Mesenchymal stem cell (in vitro differentiated cells and primary cell): Measurements from ENCODE around the gene PHF13.
A peak's percentile ranks its signal among the peaks of the same experiment; 100 is the strongest.
"Not testable (repeated sequence)": the region's sequence is repeated elsewhere in the genome, so short reads cannot be mapped to it uniquely, and the experiment has no call there.

ENCODE experiments used
- DNase-seq: peaks from one replicate; pipeline ENCODE4 v3.0.0-alpha.2; 2013
- H2AFZ ChIP-seq: one replicate; pipeline ENCODE4 v1.6.1; 2013; ENCODE audit warnings: low read depth, mild to moderate bottlenecking, control low read depth, inconsistent platforms, low read length, moderate library complexity
- H2AK5ac ChIP-seq: 2 replicates; pipeline ENCODE4 v1.6.1; 2013; ENCODE audit warnings: low read length, moderate library complexity, mild to moderate bottlenecking, inconsistent platforms; ENCODE audit not compliant: severe bottlenecking
- H2BK120ac ChIP-seq: one replicate; pipeline ENCODE4 v1.6.1; 2013; ENCODE audit warnings: low read depth, mild to moderate bottlenecking, inconsistent platforms, low read length, moderate library complexity
- H2BK12ac ChIP-seq, 2 experiments: one replicate each; pipeline ENCODE4 v1.6.1; 2013; ENCODE audit warnings: inconsistent platforms in 2 of 2, low read length in 2 of 2, mild to moderate bottlenecking in 2 of 2, moderate library complexity in 2 of 2, control low read depth in 1 of 2
- H2BK15ac ChIP-seq: one replicate; pipeline ENCODE4 v1.6.1; 2013; ENCODE audit warnings: mild to moderate bottlenecking, low read depth, inconsistent platforms; ENCODE audit not compliant: poor library complexity, severe bottlenecking
- H2BK5ac ChIP-seq: 2 replicates; pipeline ENCODE4 v1.6.1; 2013; ENCODE audit warnings: low read depth, mild to moderate bottlenecking, low read length, control low read depth, inconsistent platforms; ENCODE audit not compliant: poor library complexity, severe bottlenecking
- H3K14ac ChIP-seq, 2 experiments: one replicate each; pipeline ENCODE4 v1.6.1; 2013; ENCODE audit warnings: inconsistent platforms in 2 of 2, low read length in 2 of 2, control low read depth in 1 of 2, mild to moderate bottlenecking in 1 of 2, moderate library complexity in 1 of 2
- H3K18ac ChIP-seq, 2 experiments: one replicate each; pipeline ENCODE4 v1.6.1; 2013; ENCODE audit warnings: inconsistent platforms in 2 of 2, low read length in 2 of 2, control low read depth in 1 of 2, low read depth in 1 of 2, mild to moderate bottlenecking in 1 of 2
- H3K23ac ChIP-seq, 2 experiments: one replicate each; pipeline ENCODE4 v1.6.1; 2013; ENCODE audit warnings: inconsistent platforms in 2 of 2, low read length in 2 of 2, mild to moderate bottlenecking in 2 of 2, moderate library complexity in 2 of 2, control low read depth in 1 of 2
- H3K27ac ChIP-seq: 2 replicates; pipeline ENCODE4 v1.5.1; 2013; ENCODE audit warnings: mild to moderate bottlenecking, moderate library complexity, low read length, control low read depth, inconsistent platforms; ENCODE audit not compliant: poor library complexity, severe bottlenecking
- H3K27me3 ChIP-seq, 2 experiments: 2 replicates each; pipeline versions ENCODE4 v1.6.1 to v1.7.0; 2013; ENCODE audit warnings: low read length in 2 of 2, mild to moderate bottlenecking in 2 of 2, moderate library complexity in 2 of 2, control low read depth in 1 of 2, inconsistent platforms in 1 of 2; ENCODE audit not compliant: control insufficient read depth in 1 of 2, insufficient read depth in 1 of 2
- H3K36me3 ChIP-seq, 2 experiments: 2 replicates each; pipeline versions ENCODE4 v1.6.1 to v1.7.0; 2013; ENCODE audit warnings: low read length in 2 of 2, control low read depth in 1 of 2, inconsistent platforms in 1 of 2, low read depth in 1 of 2, mild to moderate bottlenecking in 1 of 2; ENCODE audit not compliant: insufficient read depth in 2 of 2, control insufficient read depth in 1 of 2
- H3K4ac ChIP-seq, 2 experiments: one replicate each; pipeline ENCODE4 v1.6.1; 2013; ENCODE audit warnings: inconsistent platforms in 2 of 2, low read length in 2 of 2, mild to moderate bottlenecking in 2 of 2, moderate library complexity in 2 of 2, control low read depth in 1 of 2, low read depth in 1 of 2
- H3K4me1 ChIP-seq: 2 replicates; pipeline ENCODE4 v1.6.1; 2013; ENCODE audit warnings: low read depth, low read length, control low read depth; ENCODE audit not compliant: control insufficient read depth, insufficient read depth
- H3K4me2 ChIP-seq: 2 replicates; pipeline ENCODE4 v1.6.1; 2013; ENCODE audit warnings: low read length, mild to moderate bottlenecking, inconsistent platforms; ENCODE audit not compliant: poor library complexity, severe bottlenecking
- H3K4me3 ChIP-seq, 2 experiments: 2 replicates each; pipeline versions ENCODE4 v1.5.1 to v1.7.0; 2013; ENCODE audit warnings: low read length in 2 of 2, mild to moderate bottlenecking in 2 of 2, control low read depth in 1 of 2, low read depth in 1 of 2; ENCODE audit not compliant: insufficient read depth in 1 of 2
- H3K79me1 ChIP-seq: replicated peaks from 2 replicates; pipeline ENCODE4 v1.6.1; 2013; ENCODE audit warnings: mild to moderate bottlenecking, control low read depth, low read length, inconsistent platforms; ENCODE audit not compliant: poor library complexity, severe bottlenecking
- H3K9ac ChIP-seq: 2 replicates; pipeline ENCODE4 v1.7.0; 2013; ENCODE audit warnings: mild to moderate bottlenecking, low read length, moderate library complexity
- H3K9me3 ChIP-seq: 2 replicates; pipeline ENCODE4 v1.7.0; 2013; ENCODE audit warnings: mild to moderate bottlenecking, low read length; ENCODE audit not compliant: control insufficient read depth
- H4K8ac ChIP-seq: one replicate; pipeline ENCODE4 v1.6.1; 2013; ENCODE audit warnings: inconsistent platforms, mild to moderate bottlenecking, low read length, moderate library complexity
- H4K91ac ChIP-seq: one replicate; pipeline ENCODE4 v1.6.1; 2013; ENCODE audit warnings: mild to moderate bottlenecking, low read length, inconsistent platforms
- WGBS: methylation state at CpG from one replicate; pipeline ENCODE4 v1.1.7; 2013; ENCODE audit warnings: mixed read lengths; 5-methylcytosine and 5-hydroxymethylcytosine counted together

The PHF13 gene

GRCh38 chr1:6635910-6636760, 22.6 kb downstream of the PHF13 start:
- no peaks in the 10 kb centered on the region for H3K27me3 ChIP-seq
- peaks cover 5% of the 10 kb centered on the region for H3K79me1 ChIP-seq
- no peak overlapping the region for H3K18ac ChIP-seq
- H3K27ac ChIP-seq: no peak overlapping the region
- no peaks in the 10 kb centered on the region for H3K9me3 ChIP-seq
- H2AFZ ChIP-seq: no peak overlapping the region
- no peak overlapping the region for H2BK12ac ChIP-seq
- peaks cover 2% of the 10 kb centered on the region for H3K4me1 ChIP-seq
- DNase-seq: peak; percentile 7
- 87% methylated on average over 16 of the region's 16 CpGs for WGBS
- H3K14ac ChIP-seq: no peak overlapping the region
- H3K36me3 ChIP-seq: peaks cover 78 to 79% of the 10 kb centered on the region in 2 experiments
- no peak overlapping the region for H2BK5ac ChIP-seq
- no peak overlapping the region for H4K91ac ChIP-seq
- H3K23ac ChIP-seq: no peak overlapping the region
- peak overlapping the region; percentile 62 for H4K8ac ChIP-seq
- no peak overlapping the region for H3K9ac ChIP-seq
- H2AK5ac ChIP-seq: no peak overlapping the region
- no peak overlapping the region for H2BK120ac ChIP-seq
- H3K4me2 ChIP-seq: no peak overlapping the region
- no peak overlapping the region for H3K4me3 ChIP-seq
- no peak overlapping the region for H3K4ac ChIP-seq
- no peak overlapping the region for H2BK15ac ChIP-seq

- not testable (repeated sequence) for H3K9ac ChIP-seq, H2AK5ac ChIP-seq, H2BK120ac ChIP-seq, H3K14ac ChIP-seq, DNase-seq, H4K91ac ChIP-seq, H3K18ac ChIP-seq, H3K79me1 ChIP-seq, H3K27ac ChIP-seq, H2BK15ac ChIP-seq, H3K4me3 ChIP-seq, H3K4ac ChIP-seq, H4K8ac ChIP-seq, H3K4me1 ChIP-seq, H2BK12ac ChIP-seq, H3K23ac ChIP-seq, H2AFZ ChIP-seq, H3K9me3 ChIP-seq, H2BK5ac ChIP-seq, H3K4me2 ChIP-seq, H3K27me3 ChIP-seq
- 94% methylated on average over 6 of the region's 6 CpGs for WGBS
- H3K36me3 ChIP-seq: peaks cover 79 to 81% of the 10 kb centered on the region in 2 experiments
These were observed 23.2 kb downstream of the PHF13 start for GRCh38 chr1:6636778-6637177.

- H3K27me3 ChIP-seq: no peaks in the 10 kb centered on the region
- H2BK15ac ChIP-seq: no peak overlapping the region
- peaks cover 2% of the 10 kb centered on the region for H3K4me1 ChIP-seq
- H3K4ac ChIP-seq: no peak overlapping the region
- no peak overlapping the region for H3K27ac ChIP-seq
- H2BK12ac ChIP-seq: no peak overlapping the region
- peak overlapping the region; percentile 55 for H3K9ac ChIP-seq
- no peak overlapping the region for H3K23ac ChIP-seq
- peaks cover 1% of the 10 kb centered on the region for H3K79me1 ChIP-seq
- no peak overlapping the region for H2BK120ac ChIP-seq
- H2AFZ ChIP-seq: no peak overlapping the region
- H3K9me3 ChIP-seq: no peaks in the 10 kb centered on the region
- no peak overlapping the region for H4K8ac ChIP-seq
- no peak overlapping the region for H4K91ac ChIP-seq
- no peak overlapping the region for H3K18ac ChIP-seq
- H3K14ac ChIP-seq: no peak overlapping the region
- WGBS: 99% methylated on average over 9 of the region's 9 CpGs
- no peak overlapping the region for H2AK5ac ChIP-seq
- H3K4me2 ChIP-seq: no peak overlapping the region
- peak overlapping the region in 1 of 2 experiments; percentile 39 for H3K4me3 ChIP-seq
- DNase-seq: no peak
- peaks cover 80 to 82% of the 10 kb centered on the region in 2 experiments for H3K36me3 ChIP-seq
- no peak overlapping the region for H2BK5ac ChIP-seq
These were observed 24.2 kb downstream of the PHF13 start for GRCh38 chr1:6637770-6638169.

- H2AK5ac ChIP-seq: no peak overlapping the region
- H3K27ac ChIP-seq: no peak overlapping the region
- H2BK5ac ChIP-seq: no peak overlapping the region
- no peak overlapping the region for H4K8ac ChIP-seq
- H3K4me2 ChIP-seq: no peak overlapping the region
- no peaks in the 10 kb centered on the region for H3K9me3 ChIP-seq
- no peak overlapping the region for H2BK15ac ChIP-seq
- no peak overlapping the region for H2AFZ ChIP-seq
- peaks cover 79 to 82% of the 10 kb centered on the region in 2 experiments for H3K36me3 ChIP-seq
- no peaks in the 10 kb centered on the region for H3K27me3 ChIP-seq
- peak overlapping the region in 1 of 2 experiments; percentile 39 for H3K4me3 ChIP-seq
- no peak overlapping the region for H2BK120ac ChIP-seq
- H2BK12ac ChIP-seq: no peak overlapping the region
- 96% methylated on average over 16 of the region's 18 CpGs for WGBS
- H3K4me1 ChIP-seq: peaks cover 2% of the 10 kb centered on the region
- DNase-seq: no peak
- H3K18ac ChIP-seq: no peak overlapping the region
- H3K9ac ChIP-seq: peak overlapping the region; percentile 55
- H3K14ac ChIP-seq: no peak overlapping the region
- H3K23ac ChIP-seq: no peak overlapping the region
- no peak overlapping the region for H4K91ac ChIP-seq
- H3K79me1 ChIP-seq: peaks cover 1% of the 10 kb centered on the region
- H3K4ac ChIP-seq: no peak overlapping the region
These were observed 24.7 kb downstream of the PHF13 start for GRCh38 chr1:6638226-6638625.
